Peyer's patch (tissue), 4 donors: ENCODE data around the gene SPEF2.

Experiments used
- CTCF ChIP-seq, 6 experiments: fragments of 450-650 bp in 4 of 6; fragments of 200-600 bp in 2 of 6; sonication (generic) in 1 of 6; IDR thresholded peaks; one replicate each; pipeline ENCODE4 v1.5.1; 2017 to 2019; ENCODE audit warnings: antibody characterized with exemption in 6 of 6, mild to moderate bottlenecking in 3 of 6, moderate library complexity in 1 of 6
- POLR2A ChIP-seq, 2 donors: fragments of 450-650 bp; IDR thresholded peaks; one replicate each; pipeline ENCODE4 v1.5.1; 2017; ENCODE audit warnings: antibody characterized with exemption in 2 of 2, mild to moderate bottlenecking in 2 of 2, moderate library complexity in 2 of 2

DNA sequence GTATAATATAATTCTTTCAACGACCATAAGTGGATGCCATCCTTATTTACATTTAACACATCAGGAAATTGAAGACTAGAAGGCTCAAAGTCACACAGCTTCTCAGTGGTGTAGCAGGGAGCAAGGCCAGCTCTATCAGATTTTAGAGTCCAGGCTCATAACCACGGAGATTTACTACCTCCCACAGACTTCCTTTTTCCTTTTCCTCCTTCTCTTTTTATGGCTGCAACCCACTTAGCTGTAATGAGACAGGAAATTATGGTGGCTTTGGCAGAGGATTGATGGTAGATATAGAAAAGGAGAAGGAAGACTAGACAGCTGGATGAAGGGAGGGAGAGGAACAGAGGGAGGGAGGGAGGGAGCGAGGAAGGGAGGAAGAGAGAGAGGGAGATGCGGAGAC, 47.4 kb downstream of the SPEF2 start:
- TF ChIP-seq CTCF (IDR thresholded peaks at IDR 0.05) = no peak
- no peak for TF ChIP-seq POLR2A (IDR thresholded peaks at IDR 0.05)
